Neural cell (in vitro differentiated cells): ENCODE data around the gene CCNQ.

Experiments
- CTCF ChIP-seq: fragments of 450-650 bp; IDR thresholded peaks from 2 replicates; pipeline ENCODE4 v1.5.1; 2014; ENCODE audit warnings: antibody characterized with exemption, mild to moderate bottlenecking, moderate library complexity; ENCODE audit not compliant: poor library complexity, severe bottlenecking
- EP300 ChIP-seq: fragments of 450-650 bp; conservative IDR thresholded peaks from 2 replicates; pipeline ENCODE4 v1.6.1; 2014; ENCODE audit warnings: antibody characterized with exemption, mild to moderate bottlenecking, moderate library complexity; ENCODE audit not compliant: poor library complexity, severe bottlenecking
- EZH2 ChIP-seq: fragments of 200-600, 300-800 bp; shearing (Covaris generic), sonication (generic); IDR thresholded peaks from 2 replicates; pipeline ENCODE4 v1.6.1; 2014; ENCODE audit warnings: antibody characterized with exemption, low read length, borderline replicate concordance, mild to moderate bottlenecking; ENCODE audit not compliant: insufficient read depth, poor library complexity, severe bottlenecking
- MXI1 ChIP-seq: fragments of 450-650 bp; conservative IDR thresholded peaks from 2 replicates; pipeline ENCODE4 v1.6.1; 2014; ENCODE audit warnings: antibody characterized with exemption, mild to moderate bottlenecking; ENCODE audit not compliant: poor library complexity, severe bottlenecking
- POLR2AphosphoS5 ChIP-seq: IDR thresholded peaks from 2 replicates; pipeline ENCODE4 v1.6.1; 2012
- RAD21 ChIP-seq: fragments of 450-650 bp; conservative IDR thresholded peaks from 2 replicates; pipeline ENCODE4 v1.6.1; 2014; ENCODE audit warnings: antibody characterized with exemption, mild to moderate bottlenecking, moderate library complexity
- REST ChIP-seq: IDR thresholded peaks from 2 replicates; pipeline ENCODE4 v1.6.1; 2012; ENCODE audit warnings: borderline replicate concordance
- SMC3 ChIP-seq: fragments of 450-650 bp; conservative IDR thresholded peaks from 2 replicates; pipeline ENCODE4 v1.6.1; 2014; ENCODE audit warnings: antibody characterized with exemption, mild to moderate bottlenecking, moderate library complexity; ENCODE audit not compliant: poor library complexity
- TAF1 ChIP-seq: IDR thresholded peaks from 2 replicates; pipeline ENCODE4 v1.6.1; 2012; ENCODE audit warnings: low read depth

- TF ChIP-seq CTCF (no peak), EP300 (no peak), RAD21 (no peak), EZH2 (no peak), TAF1 (no peak), POLR2AphosphoS5 (no peak), REST (no peak), MXI1 (no peak), SMC3 (no peak)
Observed at GRCh38 chrX:153560466-153560865, 38.5 kb downstream of the CCNQ start.
